Measurements from ENCODE around the gene CFAP92.

The CFAP92 gene, protein sequence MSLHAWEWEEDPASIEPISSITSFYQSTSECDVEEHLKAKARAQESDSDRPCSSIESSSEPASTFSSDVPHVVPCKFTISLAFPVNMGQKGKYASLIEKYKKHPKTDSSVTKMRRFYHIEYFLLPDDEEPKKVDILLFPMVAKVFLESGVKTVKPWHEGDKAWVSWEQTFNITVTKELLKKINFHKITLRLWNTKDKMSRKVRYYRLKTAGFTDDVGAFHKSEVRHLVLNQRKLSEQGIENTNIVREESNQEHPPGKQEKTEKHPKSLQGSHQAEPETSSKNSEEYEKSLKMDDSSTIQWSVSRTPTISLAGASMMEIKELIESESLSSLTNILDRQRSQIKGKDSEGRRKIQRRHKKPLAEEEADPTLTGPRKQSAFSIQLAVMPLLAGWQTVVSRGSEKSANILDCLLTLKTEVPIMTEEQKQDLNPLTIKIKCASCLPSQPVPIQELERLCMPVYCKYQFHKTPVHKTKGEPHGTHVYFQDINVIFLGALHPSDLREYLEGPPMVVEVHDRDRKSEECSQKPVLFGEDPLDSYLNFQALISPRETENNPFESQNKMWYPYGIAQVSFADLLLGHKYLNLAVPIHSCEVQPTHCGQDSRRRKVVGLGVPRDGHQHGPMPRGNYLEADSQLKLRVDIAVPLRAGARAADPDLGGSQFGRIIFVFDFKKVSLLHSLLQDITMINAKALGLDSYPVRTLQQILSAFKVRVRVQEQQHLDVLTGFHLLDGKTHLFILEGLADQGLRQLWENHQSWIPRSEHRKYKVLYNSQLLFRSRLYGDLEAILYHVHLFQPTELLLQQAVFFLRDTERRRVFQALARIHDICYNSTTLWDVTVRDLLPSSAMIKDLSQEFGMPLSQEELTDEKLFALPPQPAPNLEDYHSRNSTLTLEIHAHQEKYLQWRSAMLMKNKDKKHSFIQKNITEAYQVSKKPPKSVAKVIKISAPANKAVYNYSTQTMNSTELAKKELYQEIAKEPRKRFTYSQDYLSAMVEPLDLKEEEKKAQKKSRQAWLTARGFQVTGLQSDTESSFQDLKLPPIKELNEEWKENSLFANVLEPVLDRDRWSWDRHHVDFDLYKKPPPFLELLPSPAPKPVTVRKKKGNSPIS

GRCh38 chr3:128993461-128994172, at the start of gene CFAP92:
CFAP92 (minus strand) TSS chr3:128994076; CDS start chr3:128993304, 772 bp downstream.
- peaks cover 5% of the 10 kb centered on the region; the same call in 1 of the 2 replicates for H3K4me1 ChIP-seq (ENCODE audit: control insufficient read depth, insufficient read depth, low read length)
- no CpG with 5 or more reads among the region's 57 CpGs for WGBS (ENCODE audit: insufficient coverage, insufficient read length)
- DNase-seq (ENCODE audit: low read depth, low spot score), result no peak

DNA sequence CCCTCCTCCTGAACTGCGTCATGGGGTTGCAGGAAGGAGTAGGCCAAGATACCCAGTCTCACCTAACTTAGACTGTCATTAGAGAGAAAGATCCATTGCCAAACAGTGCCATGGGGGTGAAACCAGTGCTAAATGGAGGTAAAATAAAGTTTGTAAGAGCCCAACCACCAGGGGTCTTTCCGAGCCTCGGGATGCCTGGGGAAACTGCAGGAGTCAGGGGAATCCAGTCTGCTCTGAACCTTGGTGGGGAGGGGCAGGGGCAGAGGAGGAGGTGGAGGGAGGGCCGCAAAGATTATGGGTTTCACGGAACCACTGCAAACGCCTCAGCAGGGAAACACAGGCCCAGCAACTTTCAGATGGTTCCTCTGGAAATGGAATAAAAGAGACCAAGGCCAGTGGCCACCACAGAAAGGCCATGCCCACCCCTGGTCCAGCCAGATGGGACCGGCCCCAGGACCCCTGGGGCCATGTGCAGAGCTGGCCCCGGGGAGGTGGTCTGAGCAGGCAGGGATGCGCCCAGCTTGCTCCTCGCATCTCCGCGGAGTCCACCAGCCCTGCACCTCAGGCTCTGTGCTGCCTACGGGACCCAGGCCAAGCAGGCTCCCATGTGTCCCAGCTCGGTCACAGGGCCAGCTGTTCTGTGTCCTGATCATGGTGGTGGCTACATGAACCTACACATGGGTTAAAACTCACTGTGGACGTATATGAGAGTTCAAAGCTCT, 46.9 kb upstream of the CFAP92 start:
- no peaks in the 10 kb centered on the region for H3K27me3 ChIP-seq (ENCODE audit: control insufficient read depth, insufficient read depth, low read length)
- no peak overlapping the region for H3K27ac ChIP-seq (ENCODE audit: low read length)
- DNase-seq (ENCODE audit: low read depth, low spot score), result no peak
- H3K9me3 ChIP-seq (ENCODE audit: control insufficient read depth, insufficient read depth, low read length), result no peaks in the 10 kb centered on the region
- peaks cover 3% of the 10 kb centered on the region; the same call in 1 of the 2 replicates for H3K4me1 ChIP-seq (ENCODE audit: control insufficient read depth, insufficient read depth, low read length)
- H3K36me3 ChIP-seq (ENCODE audit: control insufficient read depth, insufficient read depth, low read length), result no peaks in the 10 kb centered on the region
- no peak overlapping the region for H3K4me3 ChIP-seq (ENCODE audit: low read length)
- WGBS (ENCODE audit: insufficient coverage, insufficient read length), result no CpG with 5 or more reads among the region's 15 CpGs

More at GRCh38 chr3:128993461-128994172, at the start of gene CFAP92:
- Histone ChIP-seq H3K36me3 (ENCODE audit: control insufficient read depth, insufficient read depth, low read length) (no peaks in the 10 kb centered on the region), H3K27me3 (ENCODE audit: control insufficient read depth, insufficient read depth, low read length) (peaks cover 6% of the 10 kb centered on the region; the same call in 1 of the 2 replicates), H3K4me3 (ENCODE audit: low read length) (peak within 1 kb of the TSS; percentile 54; the same call in 1 of the 2 replicates), H3K9me3 (ENCODE audit: control insufficient read depth, insufficient read depth, low read length) (no peaks in the 10 kb centered on the region), H3K27ac (ENCODE audit: low read length) (no peak within 1 kb of the TSS)

DNA sequence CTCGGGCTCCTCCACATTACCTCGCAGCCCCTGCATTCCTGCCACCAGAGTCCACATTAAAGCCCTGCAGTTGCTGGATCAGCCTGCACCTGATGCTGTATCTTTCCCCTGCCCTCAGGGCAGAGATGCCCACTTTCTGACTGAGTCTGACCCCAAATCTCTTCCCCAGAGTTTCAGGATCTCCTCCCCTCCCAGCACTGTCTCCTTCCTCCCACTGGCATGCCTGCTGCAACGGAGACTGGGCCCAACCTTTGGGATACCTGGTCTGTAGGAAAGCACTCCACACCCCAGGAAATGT, 46.1 kb upstream of the CFAP92 start:
- Histone ChIP-seq H3K36me3 (ENCODE audit: control insufficient read depth, insufficient read depth, low read length) (no peaks in the 10 kb centered on the region), H3K4me1 (ENCODE audit: control insufficient read depth, insufficient read depth, low read length) (peaks cover 3% of the 10 kb centered on the region; the same call in 1 of the 2 replicates), H3K9me3 (ENCODE audit: control insufficient read depth, insufficient read depth, low read length) (no peaks in the 10 kb centered on the region), H3K4me3 (ENCODE audit: low read length) (no peak overlapping the region), H3K27ac (ENCODE audit: low read length) (no peak overlapping the region), H3K27me3 (ENCODE audit: control insufficient read depth, insufficient read depth, low read length) (no peaks in the 10 kb centered on the region)
- no peak for DNase-seq (ENCODE audit: low read depth, low spot score)
- no CpG with 5 or more reads among the region's 3 CpGs for WGBS (ENCODE audit: insufficient coverage, insufficient read length)

DNA sequence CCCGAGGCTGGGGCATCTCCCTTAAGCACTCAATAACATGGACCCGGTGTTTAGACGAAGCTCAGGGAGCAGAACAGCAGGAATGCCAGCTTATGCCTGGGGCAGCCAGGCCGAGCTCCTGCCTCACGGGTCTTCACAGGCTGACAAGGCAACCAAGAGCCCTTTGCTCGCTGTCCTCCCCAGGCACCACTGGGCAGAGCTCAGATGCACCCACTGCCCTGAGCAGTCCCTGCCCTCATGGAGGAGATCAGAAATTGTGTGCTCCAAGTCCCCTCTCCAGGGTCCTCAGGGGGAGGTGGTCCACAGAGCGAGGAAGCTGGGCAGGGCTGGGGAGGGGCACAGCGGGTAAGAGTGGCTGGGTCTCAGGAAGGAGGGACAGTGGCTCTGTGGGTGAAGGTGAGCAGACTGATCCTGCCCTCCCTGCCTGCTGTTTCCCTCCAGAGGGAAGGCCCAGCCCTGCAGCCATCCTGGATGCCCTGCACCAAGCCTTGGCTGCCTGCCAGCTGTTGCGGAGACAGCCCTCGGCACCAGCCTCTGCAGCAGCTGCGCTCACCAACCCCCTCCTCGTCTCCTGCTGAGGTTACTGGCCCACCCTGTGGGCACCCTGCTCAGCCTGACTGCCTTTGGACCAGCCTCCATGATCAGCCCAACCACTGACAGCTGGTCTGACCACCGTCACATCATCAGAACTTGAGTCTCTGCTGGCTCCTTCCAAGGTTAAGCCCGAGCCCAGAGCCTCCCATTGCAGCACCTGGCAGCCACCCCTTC, 45.6 kb upstream of the CFAP92 start:
- peaks cover 3% of the 10 kb centered on the region; the same call in 1 of the 2 replicates for H3K4me1 ChIP-seq (ENCODE audit: control insufficient read depth, insufficient read depth, low read length)
- H3K4me3 ChIP-seq (ENCODE audit: low read length), result no peak overlapping the region
- no CpG with 5 or more reads among the region's 14 CpGs for WGBS (ENCODE audit: insufficient coverage, insufficient read length)
- no peaks in the 10 kb centered on the region for H3K36me3 ChIP-seq (ENCODE audit: control insufficient read depth, insufficient read depth, low read length)
- DNase-seq (ENCODE audit: low read depth, low spot score), result no peak
- no peaks in the 10 kb centered on the region for H3K9me3 ChIP-seq (ENCODE audit: control insufficient read depth, insufficient read depth, low read length)
- H3K27ac ChIP-seq (ENCODE audit: low read length), result no peak overlapping the region
- H3K27me3 ChIP-seq (ENCODE audit: control insufficient read depth, insufficient read depth, low read length), result no peaks in the 10 kb centered on the region

- peaks cover 3% of the 10 kb centered on the region; the same call in 1 of the 2 replicates for H3K4me1 ChIP-seq (ENCODE audit: control insufficient read depth, insufficient read depth, low read length)
- DNase-seq (ENCODE audit: low read depth, low spot score), result no peak
- no peaks in the 10 kb centered on the region for H3K36me3 ChIP-seq (ENCODE audit: control insufficient read depth, insufficient read depth, low read length)
- H3K27ac ChIP-seq (ENCODE audit: low read length), result no peak overlapping the region
- no CpG with 5 or more reads among the region's 10 CpGs for WGBS (ENCODE audit: insufficient coverage, insufficient read length)
- H3K27me3 ChIP-seq (ENCODE audit: control insufficient read depth, insufficient read depth, low read length), result no peaks in the 10 kb centered on the region
- H3K4me3 ChIP-seq (ENCODE audit: low read length), result no peak overlapping the region
- no peaks in the 10 kb centered on the region for H3K9me3 ChIP-seq (ENCODE audit: control insufficient read depth, insufficient read depth, low read length)
Measured at GRCh38 chr3:129038121-129038855, 44.4 kb upstream of the CFAP92 start.

GRCh38 chr3:129037093-129037419, 43.2 kb upstream of the CFAP92 start:
- Histone ChIP-seq H3K4me3 (ENCODE audit: low read length) (no peak overlapping the region), H3K9me3 (ENCODE audit: control insufficient read depth, insufficient read depth, low read length) (no peaks in the 10 kb centered on the region), H3K36me3 (ENCODE audit: control insufficient read depth, insufficient read depth, low read length) (no peaks in the 10 kb centered on the region), H3K4me1 (ENCODE audit: control insufficient read depth, insufficient read depth, low read length) (peaks cover 3% of the 10 kb centered on the region; the same call in 1 of the 2 replicates), H3K27me3 (ENCODE audit: control insufficient read depth, insufficient read depth, low read length) (no peaks in the 10 kb centered on the region), H3K27ac (ENCODE audit: low read length) (no peak overlapping the region)
- no peak for DNase-seq (ENCODE audit: low read depth, low spot score)
- no CpG with 5 or more reads among the region's 2 CpGs for WGBS (ENCODE audit: insufficient coverage, insufficient read length)

GRCh38 chr3:129036222-129037092, 42.6 kb upstream of the CFAP92 start:
- Histone ChIP-seq H3K4me1 (ENCODE audit: control insufficient read depth, insufficient read depth, low read length) (peaks cover 3% of the 10 kb centered on the region; the same call in 1 of the 2 replicates), H3K27ac (ENCODE audit: low read length) (no peak overlapping the region), H3K4me3 (ENCODE audit: low read length) (no peak overlapping the region), H3K9me3 (ENCODE audit: control insufficient read depth, insufficient read depth, low read length) (no peaks in the 10 kb centered on the region), H3K27me3 (ENCODE audit: control insufficient read depth, insufficient read depth, low read length) (no peaks in the 10 kb centered on the region), H3K36me3 (ENCODE audit: control insufficient read depth, insufficient read depth, low read length) (no peaks in the 10 kb centered on the region)
- DNase-seq (ENCODE audit: low read depth, low spot score), result no peak
- no CpG with 5 or more reads among the region's 10 CpGs for WGBS (ENCODE audit: insufficient coverage, insufficient read length)

GRCh38 chr3:129035360-129036221, 41.7 kb upstream of the CFAP92 start:
- Histone ChIP-seq H3K36me3 (ENCODE audit: control insufficient read depth, insufficient read depth, low read length) (no peaks in the 10 kb centered on the region), H3K4me1 (ENCODE audit: control insufficient read depth, insufficient read depth, low read length) (peaks cover 1% of the 10 kb centered on the region; the same call in 1 of the 2 replicates), H3K27ac (ENCODE audit: low read length) (no peak overlapping the region), H3K27me3 (ENCODE audit: control insufficient read depth, insufficient read depth, low read length) (no peaks in the 10 kb centered on the region), H3K4me3 (ENCODE audit: low read length) (no peak overlapping the region), H3K9me3 (ENCODE audit: control insufficient read depth, insufficient read depth, low read length) (no peaks in the 10 kb centered on the region)
- no peak for DNase-seq (ENCODE audit: low read depth, low spot score)
- WGBS (ENCODE audit: insufficient coverage, insufficient read length), result no CpG with 5 or more reads among the region's 11 CpGs

All from iPS DF 6.9 (cell line).